HG02610 (cell line): ENCODE data around the gene PARD3B.

Experiments used
- ATAC-seq: cut with Tn5 transposase; IDR thresholded peaks from one replicate; pipeline ENCODE4 v1.9.1; 2021; ENCODE audit warnings: mild to moderate bottlenecking, moderate library complexity; ENCODE audit not compliant: unreplicated experiment

PARD3B gene

GRCh38 chr2:205566606-205567168, 1021.4 kb downstream of the PARD3B start:
- no peak for ATAC-seq

- ATAC-seq, result no peak
Measured at GRCh38 chr2:205568620-205569019, 1023.3 kb downstream of the PARD3B start.

GRCh38 chr2:205570648-205571047, 1025.4 kb downstream of the PARD3B start:
- ATAC-seq, result no peak

- no peak for ATAC-seq
Measured at GRCh38 chr2:205571360-205571959, 1026.2 kb downstream of the PARD3B start.

GRCh38 chr2:205574001-205574400, 1028.7 kb downstream of the PARD3B start:
- no peak for ATAC-seq

- no peak for ATAC-seq
Measured at GRCh38 chr2:205579335-205579734, 1034.1 kb downstream of the PARD3B start.

- no peak for ATAC-seq
Measured at GRCh38 chr2:205580212-205580987, 1035.1 kb downstream of the PARD3B start.

- ATAC-seq, result no peak
Measured at GRCh38 chr2:205582366-205582765, 1037.1 kb downstream of the PARD3B start.

GRCh38 chr2:205585449-205586383, 1040.4 kb downstream of the PARD3B start:
- no peak for ATAC-seq

GRCh38 chr2:205586626-205587025, 1041.4 kb downstream of the PARD3B start:
- no peak for ATAC-seq

- no peak for ATAC-seq
Measured at GRCh38 chr2:205589479-205589878, 1044.2 kb downstream of the PARD3B start.

- no peak for ATAC-seq
Measured at GRCh38 chr2:205590759-205591158, 1045.5 kb downstream of the PARD3B start.

GRCh38 chr2:205593891-205594290, 1048.6 kb downstream of the PARD3B start:
- no peak for ATAC-seq

GRCh38 chr2:205596581-205596980, 1051.3 kb downstream of the PARD3B start:
- ATAC-seq, result no peak

GRCh38 chr2:205605638-205606304, 1060.5 kb downstream of the PARD3B start:
- no peak for ATAC-seq

GRCh38 chr2:205607146-205607545, 1061.9 kb downstream of the PARD3B start:
- no peak for ATAC-seq

- ATAC-seq, result no peak
Measured at GRCh38 chr2:205609113-205609512, 1063.8 kb downstream of the PARD3B start.

GRCh38 chr2:205610437-205610836, 1065.2 kb downstream of the PARD3B start:
- ATAC-seq, result no peak

- ATAC-seq, result no peak
Measured at GRCh38 chr2:205612636-205613035, 1067.4 kb downstream of the PARD3B start.

- ATAC-seq, result no peak
Measured at GRCh38 chr2:205613970-205614559, 1068.8 kb downstream of the PARD3B start.
